K562 (cell line): ENCODE results near the gene MPIG6B. TPM values are rescaled to one million over a fixed set of nuclear protein-coding genes. Genes with fewer than 3 reads are reported as not detected.

Source experiments
- CBFA2T2 ChIP-seq: fragments of 450-650 bp; conservative IDR thresholded peaks from 2 replicates; pipeline ENCODE4 v1.6.1; 2017; ENCODE audit warnings: mild to moderate bottlenecking
- CBFA2T3 ChIP-seq: fragments of 450-650 bp; IDR thresholded peaks from 2 replicates; pipeline ENCODE4 v1.6.1; 2017
- CEBPG ChIP-seq, 3 experiments: fragments of 200-800 bp in 1 of 3; sonication (Bioruptor generic) in 1 of 3; sonication (generic) in 1 of 3; formaldehyde crosslinking in 1 of 3; IDR thresholded peaks in 2 of 3; conservative IDR thresholded peaks in 1 of 3; 2 replicates each; pipeline versions ENCODE4 v1.6.1 to v1.8.0; 2016 to 2022; ENCODE audit warnings: missing compliant biosample characterization in 2 of 3, missing genetic modification characterization in 2 of 3, mild to moderate bottlenecking in 1 of 3, missing genetic modification reagents in 1 of 3
- FIP1L1 ChIP-seq: fragments of 200-400 bp; formaldehyde crosslinking; IDR thresholded peaks from 2 replicates; pipeline ENCODE4 v1.6.1; 2018; ENCODE audit warnings: mild to moderate bottlenecking, low read depth, low read length; ENCODE audit not compliant: poor library complexity, severe bottlenecking
- MAX ChIP-seq: sonication (generic); formaldehyde crosslinking; IDR thresholded peaks from 2 replicates; pipeline ENCODE4 v1.9.0; 2022; ENCODE audit warnings: mild to moderate bottlenecking, missing genetic modification reagents
- PHF20 ChIP-seq: fragments of 450-650 bp; IDR thresholded peaks from 2 replicates; pipeline ENCODE4 v1.6.1; 2018; ENCODE audit not compliant: partially characterized antibody
- RBBP5 ChIP-seq: fragments of 200-600 bp; sonication (generic); IDR thresholded peaks from 2 replicates; pipeline ENCODE4 v1.6.1; 2012; ENCODE audit warnings: borderline replicate concordance, mild to moderate bottlenecking, low read length, control low read depth, inconsistent platforms; ENCODE audit not compliant: insufficient read depth, poor library complexity, severe bottlenecking
- TEAD1 ChIP-seq, 2 experiments: fragments of 450-650 bp in 1 of 2; sonication (generic) in 1 of 2; formaldehyde crosslinking; IDR thresholded peaks; 2 replicates each; pipeline versions ENCODE4 v1.4.0 to v1.8.0; 2020 to 2022; ENCODE audit warnings: mild to moderate bottlenecking in 2 of 2, missing genetic modification reagents in 1 of 2
- THAP12 ChIP-seq: fragments of 250-450 bp; sonication (Bioruptor Pico); IDR thresholded peaks from 2 replicates; pipeline ENCODE4 v1.9.0; 2021; ENCODE audit warnings: mild to moderate bottlenecking, inconsistent platforms
- ZBTB33 ChIP-seq: sonication (generic); formaldehyde crosslinking; IDR thresholded peaks from 2 replicates; pipeline ENCODE4 v1.8.1; 2023; ENCODE audit warnings: mild to moderate bottlenecking, missing genetic modification reagents
- ZFX ChIP-seq: sonication (generic); formaldehyde crosslinking; IDR thresholded peaks from 2 replicates; pipeline ENCODE4 v1.8.0; 2022; ENCODE audit warnings: mild to moderate bottlenecking, missing genetic modification reagents, moderate library complexity
- ZKSCAN3 ChIP-seq: fragments of 250-450 bp; sonication (Bioruptor Pico); IDR thresholded peaks from 2 replicates; pipeline ENCODE4 v1.4.0; 2020
- ZNF592 ChIP-seq: fragments of 450-650 bp; IDR thresholded peaks from 2 replicates; pipeline ENCODE4 v1.6.1; 2017; ENCODE audit warnings: antibody characterized with exemption, mild to moderate bottlenecking
- ZNF764 ChIP-seq: fragments of 250-450 bp; sonication (Bioruptor Pico); IDR thresholded peaks from 2 replicates; pipeline ENCODE4 v1.4.0; 2020; ENCODE audit warnings: low read depth, mild to moderate bottlenecking, moderate library complexity
- polyA plus RNA-seq, 8 experiments: library from polyadenylated mRNA; depleted of rRNA in 4 of 8; stranded (reverse) in 5 of 8; unstranded in 3 of 8; fragments of >200 nt; fragmentation: Nextera tagmentation in 2 of 8; fragmentation: Illumina TruSeq in 1 of 8; extraction: Ambion mirVana in 2 of 8; extraction: Trizol in 1 of 8; gene quantifications; 2 replicates each; pipeline versions ENCODE4 v1.2.1 to v1.2.3, GENCODE V29; 2011 to 2014; ENCODE audit warnings: inconsistent platforms in 1 of 8, missing spikeins in 1 of 8
- total RNA-seq, 7 experiments: library from RNA; depleted of rRNA in 6 of 7; stranded (reverse); fragments of >200 nt in 6 of 7; fragmentation: Illumina TruSeq in 2 of 7; extraction: Trizol in 2 of 7; gene quantifications; 2 replicates each; pipeline versions ENCODE4 v1.2.1 to v1.2.3, GENCODE V29; 2011 to 2021; ENCODE audit warnings: low replicate concordance in 1 of 7

The MPIG6B gene
- total and polyA plus RNA-seq, 9 of the 15 experiments (the other 6 are each of a cell fraction or from before 2014, with no cell fraction given) = 0.11 to 1.2 (median 0.28) TPM; not detected in 1

GRCh38 chr6:31723245-31723979 is at the start of gene MPIG6B (continued):
- TF ChIP-seq THAP12 (CRISPR knock-in tag) = peak; percentile 66; the same call in 1 of the 2 replicates
- peak; percentile 23; the same call in 1 of the 2 replicates for TF ChIP-seq CBFA2T2
- TF ChIP-seq FIP1L1 = peak; percentile 34
- TF ChIP-seq RBBP5 = peak; percentile 13
- peak; percentile 64; the same call in 1 of the 2 replicates for TF ChIP-seq ZBTB33 (CRISPR knock-in tag)
- TF ChIP-seq ZKSCAN3 = no peak
- peak; percentile 50 for TF ChIP-seq CBFA2T3
- no peak for TF ChIP-seq ZNF592
- no peak for TF ChIP-seq ZNF764 (CRISPR knock-in tag)
- TF ChIP-seq PHF20 = no peak
- TF ChIP-seq CEBPG (CRISPR knock-in tag; IDR thresholded peaks at IDR 0.05) = 0 out of 2 replicates have a peak, but pooled peaks have one; percentile 14
- TF ChIP-seq CEBPG (tag; conservative IDR thresholded peaks at IDR 0.05 in 1 of 2, IDR thresholded peaks at IDR 0.05 in 1 of 2) = no peak
- 0 out of 4 replicates have a peak, but pooled peaks of 1 of the 2 experiments have one; percentile 50 for TF ChIP-seq TEAD1 (CRISPR knock-in tag; IDR thresholded peaks at IDR 0.05)
- peak; percentile 46; the same call in 1 of the 2 replicates for TF ChIP-seq MAX
- 0 out of 2 replicates have a peak, but pooled peaks have one; percentile 43 for TF ChIP-seq ZFX (CRISPR knock-in tag)
